ENCODE results near the gene PAM.

GRCh38 chr5:102772273-102772672, 17.2 kb downstream of the PAM start:
- TF ChIP-seq, protein P1, sequence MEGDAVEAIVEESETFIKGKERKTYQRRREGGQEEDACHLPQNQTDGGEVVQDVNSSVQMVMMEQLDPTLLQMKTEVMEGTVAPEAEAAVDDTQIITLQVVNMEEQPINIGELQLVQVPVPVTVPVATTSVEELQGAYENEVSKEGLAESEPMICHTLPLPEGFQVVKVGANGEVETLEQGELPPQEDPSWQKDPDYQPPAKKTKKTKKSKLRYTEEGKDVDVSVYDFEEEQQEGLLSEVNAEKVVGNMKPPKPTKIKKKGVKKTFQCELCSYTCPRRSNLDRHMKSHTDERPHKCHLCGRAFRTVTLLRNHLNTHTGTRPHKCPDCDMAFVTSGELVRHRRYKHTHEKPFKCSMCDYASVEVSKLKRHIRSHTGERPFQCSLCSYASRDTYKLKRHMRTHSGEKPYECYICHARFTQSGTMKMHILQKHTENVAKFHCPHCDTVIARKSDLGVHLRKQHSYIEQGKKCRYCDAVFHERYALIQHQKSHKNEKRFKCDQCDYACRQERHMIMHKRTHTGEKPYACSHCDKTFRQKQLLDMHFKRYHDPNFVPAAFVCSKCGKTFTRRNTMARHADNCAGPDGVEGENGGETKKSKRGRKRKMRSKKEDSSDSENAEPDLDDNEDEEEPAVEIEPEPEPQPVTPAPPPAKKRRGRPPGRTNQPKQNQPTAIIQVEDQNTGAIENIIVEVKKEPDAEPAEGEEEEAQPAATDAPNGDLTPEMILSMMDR (conservative IDR thresholded peaks at IDR 0.05; ENCODE audit: low read depth, low read length): no peak
- no peak for TF ChIP-seq EZH2 (IDR thresholded peaks at IDR 0.05; ENCODE audit: borderline replicate concordance, low read depth, low read length, poor library complexity, severe bottlenecking)

Data from A673 (cell line).